Adipose tissue (tissue), 3 donors: Measurements from ENCODE around the gene KCNS1. TPM values are rescaled to one million over a fixed set of nuclear protein-coding genes. Genes with fewer than 3 reads are reported as not detected.

Source experiments
- polyA plus RNA-seq, 3 donors: library from polyadenylated mRNA; stranded (reverse); fragments of 200-250 nt; gene quantifications; one replicate each; pipeline ENCODE4 v1.2.3, GENCODE V29; 2013
- donor health status: healthy with polysubstance abuse.
- donor health status: Bipolar disorder and iron deficiency.
- donor health status: healthy.

KCNS1 gene
- polyA plus RNA-seq, 3 donors: 0.01 to 0.05 TPM; not detected in 1

Other genes starting within 250 kb of the KCNS1 start
- 100 to 1,000 TPM in 2 of 3 donors, 10 to 100 TPM in 1; 31.3 to 113 (median 103) TPM for gene YWHAB, start 215.4 kb downstream of the KCNS1 start, polyA plus RNA-seq
- gene PABPC1L, start 191.1 kb downstream of the KCNS1 start, polyA plus RNA-seq: 10 to 100 TPM in 1 of 3 donors, 1 to 10 TPM in 2; 5.3 to 24.7 (median 8.2) TPM
- gene TOMM34, start 140.7 kb downstream of the KCNS1 start, polyA plus RNA-seq: 10 to 100 TPM; 10.0 to 12.4 (median 10.8) TPM
- 1 to 10 TPM; 3.9 to 8.7 (median 8.0) TPM for gene STK4, start 134.6 kb downstream of the KCNS1 start, polyA plus RNA-seq
- not detected for gene WFDC5, start 14.0 kb upstream of the KCNS1 start, polyA plus RNA-seq
- not detected for gene WFDC12, start 23.3 kb upstream of the KCNS1 start, polyA plus RNA-seq
- 10 to 100 TPM in 1 of 3 donors, under 1 TPM in 1, not detected in 1; 0.29 to 10.4 TPM for gene PI3, start 73.8 kb upstream of the KCNS1 start, polyA plus RNA-seq
- gene SEMG1, start 105.9 kb upstream of the KCNS1 start, polyA plus RNA-seq: not detected
- not detected for gene SEMG2, start 120.2 kb upstream of the KCNS1 start, polyA plus RNA-seq
- 100 to 1,000 TPM in 1 of 3 donors, 10 to 100 TPM in 2; 19.9 to 109 (median 77.8) TPM for gene SLPI, start 153.4 kb upstream of the KCNS1 start, polyA plus RNA-seq
- gene RBPJL, start 205.7 kb upstream of the KCNS1 start, polyA plus RNA-seq: 100 to 1,000 TPM in 1 of 3 donors, under 1 TPM in 1, not detected in 1; 0.19 to 233 TPM
- gene MATN4, start 207.2 kb upstream of the KCNS1 start, polyA plus RNA-seq: 1 to 10 TPM in 1 of 3 donors, under 1 TPM in 1, not detected in 1; 0.07 to 4.8 TPM
- gene SDC4, start 247.3 kb upstream of the KCNS1 start, polyA plus RNA-seq: 100 to 1,000 TPM in 1 of 3 donors, 10 to 100 TPM in 2; 25.0 to 105 (median 51.1) TPM